ENCODE measurements around the gene PDSS2.

- TF ChIP-seq CEBPB (IDR thresholded peaks at IDR 0.05; ENCODE audit: low read depth, low read length) (no peak), EGR1 (IDR thresholded peaks at IDR 0.05; ENCODE audit: borderline replicate concordance, low read depth, low read length) (no peak), JUND (IDR thresholded peaks at IDR 0.05; ENCODE audit: low read length) (no peak), POLR2AphosphoS5 (IDR thresholded peaks at IDR 0.05; ENCODE audit: low read depth, low read length) (no peak), POLR2A (IDR thresholded peaks at IDR 0.05; ENCODE audit: control extremely low read depth in 1 of 2, low read depth in 2 of 2, low read length in 2 of 2) (no peak), ZNF274 (IDR thresholded peaks at IDR 0.05; ENCODE audit: borderline replicate concordance, extremely low read depth, low read length) (no peak), GABPA (IDR thresholded peaks at IDR 0.05; ENCODE audit: borderline replicate concordance, insufficient read depth, low read length) (no peak), SIN3A (conservative IDR thresholded peaks at IDR 0.05 in 1 of 2, IDR thresholded peaks at IDR 0.05 in 1 of 2; ENCODE audit: low read depth in 1 of 2, low read length in 2 of 2) (no peak), HDAC6 (IDR thresholded peaks at IDR 0.05; ENCODE audit: low read depth, low read length) (no peak)
- TF ChIP-seq, protein P1, sequence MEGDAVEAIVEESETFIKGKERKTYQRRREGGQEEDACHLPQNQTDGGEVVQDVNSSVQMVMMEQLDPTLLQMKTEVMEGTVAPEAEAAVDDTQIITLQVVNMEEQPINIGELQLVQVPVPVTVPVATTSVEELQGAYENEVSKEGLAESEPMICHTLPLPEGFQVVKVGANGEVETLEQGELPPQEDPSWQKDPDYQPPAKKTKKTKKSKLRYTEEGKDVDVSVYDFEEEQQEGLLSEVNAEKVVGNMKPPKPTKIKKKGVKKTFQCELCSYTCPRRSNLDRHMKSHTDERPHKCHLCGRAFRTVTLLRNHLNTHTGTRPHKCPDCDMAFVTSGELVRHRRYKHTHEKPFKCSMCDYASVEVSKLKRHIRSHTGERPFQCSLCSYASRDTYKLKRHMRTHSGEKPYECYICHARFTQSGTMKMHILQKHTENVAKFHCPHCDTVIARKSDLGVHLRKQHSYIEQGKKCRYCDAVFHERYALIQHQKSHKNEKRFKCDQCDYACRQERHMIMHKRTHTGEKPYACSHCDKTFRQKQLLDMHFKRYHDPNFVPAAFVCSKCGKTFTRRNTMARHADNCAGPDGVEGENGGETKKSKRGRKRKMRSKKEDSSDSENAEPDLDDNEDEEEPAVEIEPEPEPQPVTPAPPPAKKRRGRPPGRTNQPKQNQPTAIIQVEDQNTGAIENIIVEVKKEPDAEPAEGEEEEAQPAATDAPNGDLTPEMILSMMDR (IDR thresholded peaks at IDR 0.05; ENCODE audit: control extremely low read depth in 1 of 3, insufficient read depth in 1 of 3, low read depth in 1 of 3, low read length in 3 of 3): no peak
Observed at GRCh38 chr6:107129370-107129925, 329.9 kb downstream of the PDSS2 start.
